ENCODE data around the gene CCNI2. TPM values are rescaled to one million over a fixed set of nuclear protein-coding genes. Genes with fewer than 3 reads are reported as not detected.

CCNI2 gene
- total RNA-seq, 4 donors from 2014 or later, result not detected

- H3K4me1 ChIP-seq, result no peaks in the 10 kb centered on the region
- H3K27me3 ChIP-seq, result no peaks in the 10 kb centered on the region
- no peak overlapping the region for H3K27ac ChIP-seq
- H3K9me3 ChIP-seq, result no peaks in the 10 kb centered on the region
- H3K36me3 ChIP-seq, result no peaks in the 10 kb centered on the region
- intact Hi-C loops (cut with DNase I; ENCODE audit: low total_unique reads), result no loop called here
- no peak for DNase-seq
- no peak overlapping the region for H3K4me3 ChIP-seq
- TF ChIP-seq POLR2A (IDR thresholded peaks at IDR 0.05) (no peak), CTCF (IDR thresholded peaks at IDR 0.05) (no peak)
Measured at GRCh38 chr5:132718544-132719312, 28.5 kb upstream of the CCNI2 start.

GRCh38 chr5:132725745-132726144, 21.5 kb upstream of the CCNI2 start:
- intact Hi-C loops (cut with DNase I; ENCODE audit: low total_unique reads), result no loop called here
- no peaks in the 10 kb centered on the region for H3K9me3 ChIP-seq

GRCh38 chr5:132729896-132730295, 17.3 kb upstream of the CCNI2 start:
- H3K4me1 ChIP-seq, result no peaks in the 10 kb centered on the region
- H3K27me3 ChIP-seq, result no peaks in the 10 kb centered on the region
- no peak overlapping the region for H3K27ac ChIP-seq
- TF ChIP-seq POLR2A (IDR thresholded peaks at IDR 0.05) (no peak), CTCF (IDR thresholded peaks at IDR 0.05) (no peak)
- no peak for DNase-seq
- intact Hi-C loops (cut with DNase I; ENCODE audit: low total_unique reads), result no loop called here
- H3K36me3 ChIP-seq, result no peaks in the 10 kb centered on the region
- no peak overlapping the region for H3K4me3 ChIP-seq
- no peaks in the 10 kb centered on the region for H3K9me3 ChIP-seq

More at GRCh38 chr5:132725745-132726144, 21.5 kb upstream of the CCNI2 start:
- no peak for TF ChIP-seq POLR2A (IDR thresholded peaks at IDR 0.05)
- TF ChIP-seq CTCF (IDR thresholded peaks at IDR 0.05), result no peak
- no peaks in the 10 kb centered on the region for H3K36me3 ChIP-seq
- no peak overlapping the region for H3K4me3 ChIP-seq
- no peaks in the 10 kb centered on the region for H3K4me1 ChIP-seq
- no peak overlapping the region for H3K27ac ChIP-seq
- DNase-seq, result no peak
- no peaks in the 10 kb centered on the region for H3K27me3 ChIP-seq

- no peaks in the 10 kb centered on the region for H3K27me3 ChIP-seq
- H3K4me1 ChIP-seq, result peaks cover 0 to 6% of the 10 kb centered on the region in 2 donors
- H3K9me3 ChIP-seq, result no peaks in the 10 kb centered on the region
- H3K36me3 ChIP-seq, result no peaks in the 10 kb centered on the region
- H3K27ac ChIP-seq, result no peak overlapping the region
- TF ChIP-seq POLR2A (IDR thresholded peaks at IDR 0.05) (no peak), CTCF (IDR thresholded peaks at IDR 0.05) (no peak)
- intact Hi-C loops (cut with DNase I; ENCODE audit: low total_unique reads), result no loop called here
- no peak for DNase-seq
- no peak overlapping the region for H3K4me3 ChIP-seq
Measured at GRCh38 chr5:132733499-132734148, 13.6 kb upstream of the CCNI2 start.

- DNase-seq, result no peak
- H3K27ac ChIP-seq, result no peak overlapping the region
- H3K4me1 ChIP-seq, result peaks cover 0 to 6% of the 10 kb centered on the region in 2 donors
- intact Hi-C loops (cut with DNase I; ENCODE audit: low total_unique reads), result no loop called here
- no peaks in the 10 kb centered on the region for H3K27me3 ChIP-seq
- TF ChIP-seq CTCF (IDR thresholded peaks at IDR 0.05), result no peak
- TF ChIP-seq POLR2A (IDR thresholded peaks at IDR 0.05), result no peak
- no peak overlapping the region for H3K4me3 ChIP-seq
- no peaks in the 10 kb centered on the region for H3K9me3 ChIP-seq
- no peaks in the 10 kb centered on the region for H3K36me3 ChIP-seq
Measured at GRCh38 chr5:132734687-132735086, 12.5 kb upstream of the CCNI2 start.

Measured in uterus (tissue), 4 donors.